Measurements from ENCODE around the gene CFAP61. TPM values are rescaled to one million over a fixed set of nuclear protein-coding genes. Genes with fewer than 3 reads are reported as not detected.
A peak's percentile ranks its signal among the peaks of the same experiment; 100 is the strongest.

Gene CFAP61
- total and polyA plus RNA-seq, 10 donors = 0.06 to 0.17 TPM; not detected in 8

- peaks cover 0 to 7% (median under 1%) of the 10 kb centered on the region in 8 donors for H3K9me3 ChIP-seq
These were observed 265.5 kb downstream of the CFAP61 start for GRCh38 chr20:20317621-20318364.

GRCh38 chr20:20318365-20319161, 266.2 kb downstream of the CFAP61 start:
- Histone ChIP-seq H3K27ac (peak overlapping the region in 2 of 8 donors; percentile 12 to 21), H3K36me3 (no peaks in the 10 kb centered on the region), H3K4me1 (peaks cover 0 to 23% (median 6%) of the 10 kb centered on the region in 6 donors), H3K27me3 (replicated peaks in 1 of 7) (no peaks in the 10 kb centered on the region), H3K4me3 (no peak overlapping the region), H3K9me3 (peaks cover 0 to 7% (median 0%) of the 10 kb centered on the region in 8 donors)
- intact Hi-C loops (cut with DNase I; ENCODE audit: low total_unique reads) = no loop called here
- no peak for DNase-seq
- TF ChIP-seq CTCF (IDR thresholded peaks at IDR 0.05 in 8 of 11, conservative IDR thresholded peaks at IDR 0.05 in 3 of 11) = no peak
- TF ChIP-seq POLR2A (IDR thresholded peaks at IDR 0.05) = no peak
- no peak for TF ChIP-seq POLR2AphosphoS5 (IDR thresholded peaks at IDR 0.05)
- 53 to 70% (median 63%) methylated on average over 9 of the region's 9 CpGs for WGBS, 5 donors

More at GRCh38 chr20:20317621-20318364, 265.5 kb downstream of the CFAP61 start:
- Histone ChIP-seq H3K27me3 (replicated peaks in 1 of 7) (no peaks in the 10 kb centered on the region), H3K4me1 (peaks cover 0 to 23% (median 6%) of the 10 kb centered on the region in 6 donors), H3K27ac (peak overlapping the region in 4 of 8 donors; percentile 23 to 43 (median 36)), H3K36me3 (no peaks in the 10 kb centered on the region), H3K4me3 (no peak overlapping the region)
- TF ChIP-seq POLR2A (IDR thresholded peaks at IDR 0.05) (no peak), CTCF (IDR thresholded peaks at IDR 0.05 in 8 of 11, conservative IDR thresholded peaks at IDR 0.05 in 3 of 11) (no peak), POLR2AphosphoS5 (IDR thresholded peaks at IDR 0.05) (no peak)
- DNase-seq = no peak
- 56 to 70% (median 68%) methylated on average over 13 of the region's 13 CpGs for WGBS, 5 donors
- intact Hi-C loops (cut with DNase I; ENCODE audit: low total_unique reads) = no loop called here

GRCh38 chr20:20321134-20321533, 268.8 kb downstream of the CFAP61 start:
- DNase-seq = no peak
- WGBS, 5 donors = 67 to 84% (median 82%) methylated on average over 1 of the region's 1 CpG
- Histone ChIP-seq H3K27me3 (replicated peaks in 1 of 7) (no peaks in the 10 kb centered on the region), H3K36me3 (no peaks in the 10 kb centered on the region), H3K27ac (no peak overlapping the region), H3K4me1 (peaks cover 0 to 23% (median 6%) of the 10 kb centered on the region in 6 donors), H3K4me3 (no peak overlapping the region), H3K9me3 (peaks cover 0 to 7% (median 0%) of the 10 kb centered on the region in 8 donors)
- TF ChIP-seq POLR2AphosphoS5 (IDR thresholded peaks at IDR 0.05) (no peak), POLR2A (IDR thresholded peaks at IDR 0.05) (no peak), CTCF (IDR thresholded peaks at IDR 0.05 in 8 of 11, conservative IDR thresholded peaks at IDR 0.05 in 3 of 11) (no peak)
- intact Hi-C loops (cut with DNase I; ENCODE audit: low total_unique reads) = no loop called here

- no peaks in the 10 kb centered on the region for H3K27me3 ChIP-seq (replicated peaks in 1 of 7)
- DNase-seq = no peak
- intact Hi-C loops (cut with DNase I; ENCODE audit: low total_unique reads) = no loop called here
- H3K27ac ChIP-seq = no peak overlapping the region
- H3K36me3 ChIP-seq = no peaks in the 10 kb centered on the region
- no peak for TF ChIP-seq CTCF (IDR thresholded peaks at IDR 0.05 in 8 of 11, conservative IDR thresholded peaks at IDR 0.05 in 3 of 11)
- H3K4me3 ChIP-seq = no peak overlapping the region
- 92 to 100% (median 94%) methylated on average over 1 of the region's 1 CpG for WGBS, 5 donors
- peaks cover 0 to 7% (median 0%) of the 10 kb centered on the region in 8 donors for H3K9me3 ChIP-seq
- peaks cover 0 to 22% (median 6%) of the 10 kb centered on the region in 6 donors for H3K4me1 ChIP-seq
These were observed 269.6 kb downstream of the CFAP61 start for GRCh38 chr20:20321917-20322316.
